Suprapubic skin (tissue), 2 donors: ENCODE results near the gene KCMF1.

Experiments
- EP300 ChIP-seq: sonication (generic); formaldehyde crosslinking; IDR thresholded peaks from one replicate; pipeline ENCODE4 v1.6.1; 2017; ENCODE audit warnings: antibody characterized with exemption
- POLR2A ChIP-seq, 2 donors: fragments of 450-650 bp; IDR thresholded peaks; one replicate each; pipeline ENCODE4 v1.6.1; 2017; ENCODE audit warnings: antibody characterized with exemption in 2 of 2, mild to moderate bottlenecking in 2 of 2, moderate library complexity in 2 of 2

DNA sequence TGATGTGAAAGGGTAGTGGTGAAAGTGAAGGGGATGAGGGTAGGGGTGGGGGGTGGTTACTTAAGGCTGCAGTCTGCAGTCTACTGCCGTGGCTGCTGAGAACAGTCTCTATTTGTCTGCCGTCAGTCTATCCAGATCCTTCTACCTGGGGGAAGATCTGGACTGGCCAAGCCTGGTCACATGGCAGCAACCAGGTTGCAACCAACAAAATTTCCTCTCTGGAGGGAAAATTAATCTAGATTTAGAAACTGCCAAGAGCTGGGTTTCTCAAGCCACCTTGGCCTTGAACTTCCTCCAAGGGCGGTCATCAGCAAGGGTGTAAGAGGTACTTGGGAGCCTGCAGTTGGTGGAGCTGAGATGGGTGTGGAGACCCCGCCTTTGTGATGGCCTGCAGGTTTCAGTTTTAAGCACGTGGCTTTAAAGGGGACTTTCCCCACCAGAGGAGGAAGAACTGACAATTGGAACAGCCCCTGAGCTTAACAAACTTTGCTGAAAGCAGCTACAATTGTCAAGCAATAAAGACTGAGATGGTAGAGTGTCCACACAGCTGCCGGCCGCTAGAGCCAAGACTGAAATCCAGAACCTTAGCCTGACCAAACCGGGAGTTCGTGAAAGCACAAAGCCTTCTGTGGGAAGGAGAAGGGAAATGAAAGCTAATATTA is 31.4 kb upstream of the KCMF1 start:
- TF ChIP-seq POLR2A (IDR thresholded peaks at IDR 0.05) (no peak), EP300 (no peak)
